DOHH2 (cell line): ENCODE measurements around the gene PRPF38B.
A peak's percentile ranks its signal among the peaks of the same experiment; 100 is the strongest.

ENCODE experiments used
- H3F3A ChIP-seq: fragments of 200-600 bp; sonication (generic), shearing (Covaris generic); 2 replicates; pipeline ENCODE4 v1.6.0; 2016; ENCODE audit warnings: antibody characterized with exemption, mild to moderate bottlenecking; ENCODE audit not compliant: control insufficient read depth, insufficient read depth
- H3K27ac ChIP-seq: fragments of 200-600 bp; sonication (generic); 2 replicates; pipeline ENCODE4 v1.5.1; 2014; ENCODE audit warnings: low read depth, mild to moderate bottlenecking, low read length, moderate library complexity
- H3K27me3 ChIP-seq: fragments of 200-600 bp; sonication (generic); 2 replicates; pipeline ENCODE4 v1.6.1; 2014; ENCODE audit warnings: mild to moderate bottlenecking, low read length, mixed read lengths; ENCODE audit not compliant: control insufficient read depth
- H3K36me3 ChIP-seq: fragments of 200-600 bp; sonication (generic); 2 replicates; pipeline ENCODE4 v1.6.1; 2014; ENCODE audit warnings: mild to moderate bottlenecking, low read length, moderate library complexity, mixed read lengths; ENCODE audit not compliant: control insufficient read depth
- H3K4me1 ChIP-seq: fragments of 200-600 bp; sonication (generic); 2 replicates; pipeline ENCODE4 v1.6.1; 2014; ENCODE audit warnings: mild to moderate bottlenecking, low read length, mixed read lengths; ENCODE audit not compliant: control insufficient read depth
- H3K4me2 ChIP-seq: fragments of 200-600 bp; sonication (generic); 2 replicates; pipeline ENCODE4 v1.6.0; 2014; ENCODE audit warnings: mild to moderate bottlenecking, low read length, moderate library complexity
- H3K4me3 ChIP-seq: fragments of 200-600 bp; sonication (generic); 2 replicates; pipeline ENCODE4 v1.5.1; 2014; ENCODE audit warnings: mild to moderate bottlenecking, low read length, mixed read lengths
- H3K79me2 ChIP-seq: fragments of 200-600 bp; sonication (generic); 2 replicates; pipeline ENCODE4 v1.6.1; 2014; ENCODE audit warnings: mild to moderate bottlenecking, low read length, mixed read lengths; ENCODE audit not compliant: control insufficient read depth
- H3K9me2 ChIP-seq: fragments of 200-600 bp; sonication (generic); replicated peaks from 2 replicates; pipeline ENCODE4 v1.6.1; 2014; ENCODE audit warnings: mild to moderate bottlenecking, low read length, mixed read lengths; ENCODE audit not compliant: control insufficient read depth
- H3K9me3 ChIP-seq: fragments of 200-600 bp; sonication (generic); 2 replicates; pipeline ENCODE4 v1.6.1; 2014; ENCODE audit warnings: antibody characterized with exemption, low read length, mixed read lengths; ENCODE audit not compliant: control insufficient read depth, insufficient read depth
- H4K20me1 ChIP-seq: fragments of 200-600 bp; sonication (generic); 2 replicates; pipeline ENCODE4 v1.6.0; 2014; ENCODE audit warnings: low read depth, mild to moderate bottlenecking, antibody characterized with exemption, low read length, moderate library complexity; ENCODE audit not compliant: control insufficient read depth, insufficient read depth
- CTCF ChIP-seq: fragments of 200-600 bp; sonication (generic); IDR thresholded peaks from one replicate; pipeline ENCODE4 v1.5.1; 2014; ENCODE audit warnings: antibody characterized with exemption, mild to moderate bottlenecking, low read depth, low read length; ENCODE audit not compliant: poor library complexity, severe bottlenecking
- EZH2phosphoT487 ChIP-seq: fragments of 200-600 bp; sonication (generic); IDR thresholded peaks from 2 replicates; pipeline ENCODE4 v1.6.1; 2017; ENCODE audit warnings: borderline replicate concordance, mild to moderate bottlenecking, antibody characterized with exemption, low read length, moderate library complexity, mixed read lengths

The PRPF38B gene

GRCh38 chr1:108742253-108742652, 50.1 kb downstream of the PRPF38B start:
- Histone ChIP-seq H3K4me1 (peaks cover 4% of the 10 kb centered on the region), H3K4me3 (no peak overlapping the region), H3K9me3 (no peaks in the 10 kb centered on the region), H3K79me2 (peaks cover 6% of the 10 kb centered on the region), H3K36me3 (peaks cover 4% of the 10 kb centered on the region; the same call in 1 of the 2 replicates), H3K27me3 (no peaks in the 10 kb centered on the region), H3K27ac (no peak overlapping the region), H3K9me2 (no peaks in the 10 kb centered on the region), H3K4me2 (no peak overlapping the region), H3F3A (no peaks in the 10 kb centered on the region), H4K20me1 (no peaks in the 10 kb centered on the region)
- TF ChIP-seq CTCF (no peak), EZH2phosphoT487 (no peak)

- Histone ChIP-seq H3K4me1 (peaks cover 12% of the 10 kb centered on the region), H3K9me3 (no peaks in the 10 kb centered on the region), H3K27ac (no peak overlapping the region), H3K9me2 (no peaks in the 10 kb centered on the region), H3K79me2 (peaks cover 41% of the 10 kb centered on the region), H4K20me1 (no peaks in the 10 kb centered on the region), H3K4me2 (peak overlapping the region; percentile 41), H3K36me3 (peaks cover 18% of the 10 kb centered on the region), H3K4me3 (peak overlapping the region; percentile 38), H3F3A (no peaks in the 10 kb centered on the region), H3K27me3 (no peaks in the 10 kb centered on the region)
- TF ChIP-seq EZH2phosphoT487, result no peak
- TF ChIP-seq CTCF, result no peak
Observed at GRCh38 chr1:108745980-108746381, 53.9 kb downstream of the PRPF38B start.

- H3K27me3 ChIP-seq, result no peaks in the 10 kb centered on the region
- H3K9me2 ChIP-seq, result no peaks in the 10 kb centered on the region
- H3F3A ChIP-seq, result no peaks in the 10 kb centered on the region
- H4K20me1 ChIP-seq, result no peaks in the 10 kb centered on the region
- TF ChIP-seq CTCF (peak; percentile 95), EZH2phosphoT487 (no peak)
- peaks cover 20% of the 10 kb centered on the region for H3K36me3 ChIP-seq
- peak within 1 kb of the TSS; percentile 64 for H3K27ac ChIP-seq
- H3K4me1 ChIP-seq, result peaks cover 12% of the 10 kb centered on the region
- peaks cover 43% of the 10 kb centered on the region for H3K79me2 ChIP-seq
- peak within 1 kb of the TSS; percentile 80 for H3K4me2 ChIP-seq
- no peaks in the 10 kb centered on the region for H3K9me3 ChIP-seq
- H3K4me3 ChIP-seq, result peak within 1 kb of the TSS; percentile 100
Observed at GRCh38 chr1:108746382-108747170, 54.5 kb downstream of the PRPF38B start, which contains the start of gene STXBP3. Gene STXBP3, plus strand, starts transcription at chr1:108746674. Its CDS starts 64 bp downstream, at chr1:108746738.
